Measurements from ENCODE around the gene UPK3A. TPM values are rescaled to one million over a fixed set of nuclear protein-coding genes. Genes with fewer than 3 reads are reported as not detected.

Gene UPK3A
- total and polyA plus RNA-seq, 2 experiments from 2014 or later, result 0.47 TPM; not detected in 1

GRCh38 chr22:45291061-45291930 lies 6.5 kb downstream of the UPK3A start (continued):
- TF ChIP-seq ZNF462 (CRISPR knock-in tag; IDR thresholded peaks at IDR 0.05) (no peak), CREB1 (CRISPR knock-in tag; IDR thresholded peaks at IDR 0.05; ENCODE audit: low read depth) (no peak), ZNF114 (CRISPR knock-in tag; IDR thresholded peaks at IDR 0.05) (no peak), ETS1 (IDR thresholded peaks at IDR 0.05) (no peak), STAT1 (IDR thresholded peaks at IDR 0.05; ENCODE audit: unreplicated experiment) (no peak), EZH2phosphoT487 (IDR thresholded peaks at IDR 0.05; ENCODE audit: unreplicated experiment) (no peak), NANOG (IDR thresholded peaks at IDR 0.05; ENCODE audit: borderline replicate concordance) (no peak), JUNB (IDR thresholded peaks at IDR 0.05; ENCODE audit: unreplicated experiment) (no peak)

- H3K4me3 Mint-ChIP-seq, result no peak overlapping the region
- no peak overlapping the region for H2AFZ ChIP-seq
- no peaks in the 10 kb centered on the region for H3K4me1 Mint-ChIP-seq
- no peak for TF ChIP-seq CTCF (conservative IDR thresholded peaks at IDR 0.05; ENCODE audit: low read depth in 2 of 2)
- TF ChIP-seq POLR2AphosphoS5 (IDR thresholded peaks at IDR 0.05; ENCODE audit: low read depth), result no peak
- TF ChIP-seq ZNF331 (CRISPR knock-in tag; IDR thresholded peaks at IDR 0.05; ENCODE audit: low read depth), result no peak
- no peak for TF ChIP-seq ETS1 (IDR thresholded peaks at IDR 0.05)
- TF ChIP-seq EZH2phosphoT487 (IDR thresholded peaks at IDR 0.05; ENCODE audit: unreplicated experiment), result no peak
- no peak for TF ChIP-seq NANOG (IDR thresholded peaks at IDR 0.05; ENCODE audit: borderline replicate concordance)
- no peak for TF ChIP-seq CREB1 (CRISPR knock-in tag; IDR thresholded peaks at IDR 0.05; ENCODE audit: low read depth)
These were observed 7.2 kb downstream of the UPK3A start for GRCh38 chr22:45291931-45292290.

More at GRCh38 chr22:45291931-45292290, 7.2 kb downstream of the UPK3A start:
- no peak for DNase-seq (ENCODE audit: low spot score)
- Histone ChIP-seq H3K36me3 (ENCODE audit: insufficient read depth) (no peaks in the 10 kb centered on the region), H3F3A (replicated peaks; ENCODE audit: low read depth) (no peaks in the 10 kb centered on the region), H3K4me2 (no peak overlapping the region), H3K27ac (ENCODE audit: low read depth) (no peak overlapping the region), H3K4me3 (no peak overlapping the region), H4K20me1 (replicated peaks; ENCODE audit: insufficient read depth) (no peaks in the 10 kb centered on the region), H3K79me2 (replicated peaks; ENCODE audit: insufficient read depth) (no peaks in the 10 kb centered on the region), H3K9me2 (ENCODE audit: insufficient read depth) (no peaks in the 10 kb centered on the region), H3K27me3 (ENCODE audit: insufficient read depth) (no peaks in the 10 kb centered on the region), H3K4me1 (ENCODE audit: insufficient read depth) (peaks cover 5% of the 10 kb centered on the region; the same call in 1 of the 2 replicates)
- H3K27ac Mint-ChIP-seq, result no peak overlapping the region
- ATAC-seq, result no peak
- H3K36me3 Mint-ChIP-seq (ENCODE audit: low read depth), result no peaks in the 10 kb centered on the region
- no peaks in the 10 kb centered on the region for H3K9me3 Mint-ChIP-seq
- H3K27me3 Mint-ChIP-seq (ENCODE audit: insufficient read depth, low read depth, poor library complexity), result peaks cover 2% of the 10 kb centered on the region

All from GM23338 (cell line).